Endothelial cell of umbilical vein (primary cell): Measurements from ENCODE around the gene CEP162. TPM values are rescaled to one million over a fixed set of nuclear protein-coding genes. Genes with fewer than 3 reads are reported as not detected.
"Not testable (repeated sequence)": the region's sequence is repeated elsewhere in the genome, so short reads cannot be mapped to it uniquely, and the experiment has no call there.

Experiments used
- BruUV-seq: library from RNA; stranded (reverse); fragments of 400-500 nt; replicated peaks from 2 replicates; lab custom pipeline; 2021; lab: Mats Ljungman, UMichigan
- CTCF ChIA-PET: fragments of 300-600, 350-600 bp; sonication (Branson Sonifier 250); formaldehyde crosslinking; loops from one replicate; lab custom pipeline; 2021; ENCODE audit warnings: antibody characterized with exemption, inconsistent platforms; lab: Charles Lee
- POLR2A ChIA-PET: fragments of 300-600, 350-600 bp; sonication (Branson Sonifier 250); formaldehyde crosslinking; loops from one replicate; lab custom pipeline; 2021; ENCODE audit warnings: antibody characterized with exemption, inconsistent platforms; lab: Charles Lee
- DNase-seq: peaks from one replicate; pipeline ENCODE4 v3.0.0-alpha.2; 2011; ENCODE audit warnings: low read depth, low spot score
- FAIRE-seq: peaks from 2 replicates; lab custom pipeline; 2011; peaks lifted over from hg19 to GRCh38; lab: Jason Lieb, UNC
- H2AFZ ChIP-seq: 2 replicates; pipeline ENCODE4 v1.6.0; 2012; ENCODE audit warnings: low read depth, low read length, control low read depth, inconsistent platforms
- H3K27ac ChIP-seq: 2 replicates; pipeline ENCODE4 v1.5.1; 2011; ENCODE audit warnings: low read depth, mild to moderate bottlenecking, control low read depth, low read length, moderate library complexity; ENCODE audit not compliant: insufficient read depth
- H3K27me3 ChIP-seq, 2 experiments: 2 replicates each; pipeline versions ENCODE4 v1.6.0 to v1.6.1; 2011; ENCODE audit warnings: low read length in 2 of 2, mixed read lengths in 1 of 2; ENCODE audit not compliant: control insufficient read depth in 2 of 2, insufficient read depth in 2 of 2
- H3K36me3 ChIP-seq, 2 experiments: 2 replicates in 1 of 2; 3 replicates in 1 of 2; pipeline ENCODE4 v1.5.1; 2011; ENCODE audit warnings: low read length in 2 of 2, mild to moderate bottlenecking in 1 of 2, moderate library complexity in 1 of 2; ENCODE audit not compliant: control insufficient read depth in 2 of 2, insufficient read depth in 2 of 2; ENCODE audit errors: extremely low read depth in 1 of 2
- H3K4me1 ChIP-seq: 3 replicates; pipeline ENCODE4 v1.5.1; 2011; ENCODE audit warnings: mild to moderate bottlenecking, low read length; ENCODE audit not compliant: control insufficient read depth, insufficient read depth; ENCODE audit errors: extremely low read depth
- H3K4me2 ChIP-seq: 2 replicates; pipeline ENCODE4 v1.6.1; 2011; ENCODE audit warnings: low read length, control low read depth, mixed read lengths; ENCODE audit not compliant: insufficient read depth
- H3K4me3 ChIP-seq, 3 experiments: fragments of 200-600 bp in 1 of 3; sonication (generic), shearing (Covaris generic) in 1 of 3; replicated peaks in 1 of 3; 2 replicates each; pipeline ENCODE4 v1.5.1; 2011 to 2016; ENCODE audit warnings: control low read depth in 3 of 3, low read length in 3 of 3, mild to moderate bottlenecking in 2 of 3, inconsistent platforms in 1 of 3, low read depth in 1 of 3, moderate library complexity in 1 of 3; ENCODE audit not compliant: insufficient read depth in 1 of 3
- H3K79me2 ChIP-seq: 2 replicates; pipeline ENCODE4 v1.6.0; 2012; ENCODE audit warnings: low read length, inconsistent platforms; ENCODE audit not compliant: control insufficient read depth, insufficient read depth
- H3K9ac ChIP-seq: replicated peaks from 2 replicates; pipeline ENCODE3; 2011; ENCODE audit warnings: low read length, control low read depth; ENCODE audit not compliant: insufficient read depth; ENCODE audit errors: extremely low read depth
- H3K9me1 ChIP-seq: replicated peaks from 3 replicates; pipeline ENCODE4 v1.6.0; 2011; ENCODE audit warnings: mild to moderate bottlenecking, low read length; ENCODE audit not compliant: control insufficient read depth, insufficient read depth; ENCODE audit errors: extremely low read depth
- H3K9me3 ChIP-seq: replicated peaks from 2 replicates; pipeline ENCODE4 v1.5.1; 2012; ENCODE audit warnings: low read length, inconsistent platforms; ENCODE audit not compliant: control insufficient read depth, insufficient read depth
- H4K20me1 ChIP-seq: replicated peaks from 2 replicates; pipeline ENCODE3; 2011; ENCODE audit warnings: mild to moderate bottlenecking, low read length; ENCODE audit not compliant: control insufficient read depth, insufficient read depth; ENCODE audit errors: extremely low read depth
- GATA2 ChIP-seq: IDR thresholded peaks from 2 replicates; pipeline ENCODE4 v1.7.0; 2011; ENCODE audit warnings: low read depth, mild to moderate bottlenecking, moderate library complexity, mixed read lengths, low read length; ENCODE audit not compliant: insufficient read length, insufficient read depth
- MYC ChIP-seq: IDR thresholded peaks from one replicate; pipeline ENCODE4 v1.6.1; 2011; ENCODE audit warnings: mild to moderate bottlenecking, low read depth, low read length
- POLR2A ChIP-seq: IDR thresholded peaks from 2 replicates; pipeline ENCODE4 v1.6.1; 2012; ENCODE audit warnings: low read depth, mild to moderate bottlenecking, control low read depth, low read length
- dilution Hi-C: fragments of 300-500 bp; cut with MboI; formaldehyde crosslinking; loops from one replicate; pipeline ENCODE4 v1.15.0; 2019; ENCODE audit warnings: low sequenced_read_pairs; ENCODE audit not compliant: extremely low pct_ligation_motif_present
- intact Hi-C: fragments of 100-400 bp; cut with micrococcal nuclease; formaldehyde crosslinking; loops from one replicate; pipeline ENCODE4 v1.10.0; 2022
- polyA plus RNA-seq, 4 experiments: library from polyadenylated mRNA; depleted of rRNA in 3 of 4; stranded (reverse) in 3 of 4; unstranded in 1 of 4; fragments of >200 nt; gene quantifications; 2 replicates each; pipeline versions ENCODE4 v1.2.1 to v1.2.3, GENCODE V29; 2011 to 2012; ENCODE audit warnings: missing spikeins in 1 of 4
- total RNA-seq: library from RNA; stranded (reverse); gene quantifications from 2 replicates; pipeline ENCODE4 v1.2.3, GENCODE V29; 2021

CEP162 gene
- total and polyA plus RNA-seq, 2 donors (not counting 3 experiments of a cell fraction or from before 2014, with no cell fraction given), result 0.79 to 10.8 TPM

- POLR2A ChIA-PET, result no interaction called here
Measured at GRCh38 chr6:84204011-84204410, 23.4 kb downstream of the CEP162 start.

GRCh38 chr6:84199987-84200386 is 27.5 kb downstream of the CEP162 start:
- dilution Hi-C loops, H3K9me3 ChIP-seq, CTCF ChIA-PET, H3K4me2 ChIP-seq, H4K20me1 ChIP-seq, POLR2A ChIA-PET, H3K27ac ChIP-seq, H3K4me1 ChIP-seq, H3K27me3 ChIP-seq, H3K9ac ChIP-seq, H3K36me3 ChIP-seq, H3K79me2 ChIP-seq, H2AFZ ChIP-seq, BruUV-seq, FAIRE-seq, H3K9me1 ChIP-seq, H3K4me3 ChIP-seq, DNase-seq: not testable (repeated sequence)
- intact Hi-C loops, result loop anchor here (10.0 kb wide), 1 partner anchor 165 kb away; the partner anchor contains the start of gene MRAP2

More at GRCh38 chr6:84204011-84204410, 23.4 kb downstream of the CEP162 start:
- Histone ChIP-seq H3K9me1 (no peaks in the 10 kb centered on the region), H3K27ac (no peak overlapping the region), H3K4me2 (no peak overlapping the region), H3K27me3 (no peaks in the 10 kb centered on the region), H3K9ac (no peak overlapping the region), H2AFZ (no peak overlapping the region), H3K4me3 (no peak overlapping the region), H3K9me3 (no peaks in the 10 kb centered on the region), H3K36me3 (peaks cover 0 to 4% of the 10 kb centered on the region in 2 experiments), H3K4me1 (no peaks in the 10 kb centered on the region), H3K79me2 (no peaks in the 10 kb centered on the region), H4K20me1 (no peaks in the 10 kb centered on the region)
- CTCF ChIA-PET, result no interaction called here
- no peak for DNase-seq
- no peak for FAIRE-seq
- intact Hi-C loops (no loop called here), dilution Hi-C loops (no loop called here)
- BruUV-seq, result no TSS peak
- TF ChIP-seq POLR2A (no peak), GATA2 (no peak), MYC (no peak)
